ENCODE data around the gene ITPRIPL2.

- TF ChIP-seq, protein P1, sequence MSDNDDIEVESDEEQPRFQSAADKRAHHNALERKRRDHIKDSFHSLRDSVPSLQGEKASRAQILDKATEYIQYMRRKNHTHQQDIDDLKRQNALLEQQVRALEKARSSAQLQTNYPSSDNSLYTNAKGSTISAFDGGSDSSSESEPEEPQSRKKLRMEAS (IDR thresholded peaks at IDR 0.05; ENCODE audit: low read depth, low read length): no peak
- TF ChIP-seq, protein P2, sequence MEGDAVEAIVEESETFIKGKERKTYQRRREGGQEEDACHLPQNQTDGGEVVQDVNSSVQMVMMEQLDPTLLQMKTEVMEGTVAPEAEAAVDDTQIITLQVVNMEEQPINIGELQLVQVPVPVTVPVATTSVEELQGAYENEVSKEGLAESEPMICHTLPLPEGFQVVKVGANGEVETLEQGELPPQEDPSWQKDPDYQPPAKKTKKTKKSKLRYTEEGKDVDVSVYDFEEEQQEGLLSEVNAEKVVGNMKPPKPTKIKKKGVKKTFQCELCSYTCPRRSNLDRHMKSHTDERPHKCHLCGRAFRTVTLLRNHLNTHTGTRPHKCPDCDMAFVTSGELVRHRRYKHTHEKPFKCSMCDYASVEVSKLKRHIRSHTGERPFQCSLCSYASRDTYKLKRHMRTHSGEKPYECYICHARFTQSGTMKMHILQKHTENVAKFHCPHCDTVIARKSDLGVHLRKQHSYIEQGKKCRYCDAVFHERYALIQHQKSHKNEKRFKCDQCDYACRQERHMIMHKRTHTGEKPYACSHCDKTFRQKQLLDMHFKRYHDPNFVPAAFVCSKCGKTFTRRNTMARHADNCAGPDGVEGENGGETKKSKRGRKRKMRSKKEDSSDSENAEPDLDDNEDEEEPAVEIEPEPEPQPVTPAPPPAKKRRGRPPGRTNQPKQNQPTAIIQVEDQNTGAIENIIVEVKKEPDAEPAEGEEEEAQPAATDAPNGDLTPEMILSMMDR (IDR thresholded peaks at IDR 0.05; ENCODE audit: low read depth, low read length): no peak
- TF ChIP-seq POLR2A (IDR thresholded peaks at IDR 0.05; ENCODE audit: extremely low read depth, insufficient read length) (no peak), MYC (IDR thresholded peaks at IDR 0.05; ENCODE audit: low read depth, low read length) (no peak)
Measured at GRCh38 chr16:19135896-19136438, 22.2 kb downstream of the ITPRIPL2 start.

All from NB4 (cell line).